Adrenal gland (tissue), 12 donors: ENCODE measurements around the gene CHRM5. TPM values are rescaled to one million over a fixed set of nuclear protein-coding genes. Genes with fewer than 3 reads are reported as not detected.

ENCODE experiments used
- DNase-seq, 7 donors: peaks; one replicate each; pipeline ENCODE4 v3.0.0-alpha.2; 2019 to 2020
- H3K27ac ChIP-seq, 5 donors: fragments of 200-600 bp; sonication (generic) in 4 of 5; 1 replicate in 3 of 5; 2 replicates in 2 of 5; pipeline versions ENCODE4 v1.5.1 to v1.8.0; 2016 to 2020; ENCODE audit warnings: mild to moderate bottlenecking in 1 of 5
- H3K27me3 ChIP-seq: fragments of 200-600 bp; 2 replicates; pipeline ENCODE4 v1.8.0; 2021
- H3K36me3 ChIP-seq, 2 donors: fragments of 200-600 bp; replicated peaks in 1 of 2; 1 replicate in 1 of 2; 2 replicates in 1 of 2; pipeline versions ENCODE4 v1.5.1 to v1.8.0; 2018 to 2022
- H3K4me1 ChIP-seq, 2 donors: fragments of 200-600 bp; replicated peaks in 1 of 2; 1 replicate in 1 of 2; 2 replicates in 1 of 2; pipeline versions ENCODE4 v1.5.1 to v1.8.0; 2018 to 2021
- H3K4me3 ChIP-seq, 4 donors: fragments of 200-600 bp; sonication (generic) in 3 of 4; one replicate each; pipeline ENCODE4 v1.5.1; 2016 to 2018
- H3K9me3 ChIP-seq, 3 donors: fragments of 200-600 bp; sonication (generic) in 1 of 3; replicated peaks in 1 of 3; 1 replicate in 2 of 3; 2 replicates in 1 of 3; pipeline versions ENCODE4 v1.5.1 to v1.8.0; 2016 to 2021
- CTCF ChIP-seq, 6 experiments: fragments of 450-650 bp in 4 of 6; fragments of 200-600 bp in 2 of 6; sonication (generic) in 1 of 6; IDR thresholded peaks; 1 replicate in 5 of 6; 2 replicates in 1 of 6; pipeline versions ENCODE4 v1.5.1 to v1.8.0; 2016 to 2021; ENCODE audit warnings: antibody characterized with exemption in 6 of 6, mild to moderate bottlenecking in 2 of 6, moderate library complexity in 1 of 6
- POLR2A ChIP-seq, 2 donors: fragments of 450-650 bp; IDR thresholded peaks; one replicate each; pipeline ENCODE4 v1.6.1; 2017; ENCODE audit warnings: antibody characterized with exemption in 2 of 2, mild to moderate bottlenecking in 2 of 2, moderate library complexity in 1 of 2
- WGBS, 4 donors: extraction: QIAGEN DNeasy Blood & Tissue Kit in 2 of 4; methylation state at CpG; one replicate each; pipeline versions ENCODE4 v1.1.5 to v1.1.7; 2013 to 2017; 5-methylcytosine and 5-hydroxymethylcytosine counted together
- intact Hi-C, 2 donors: fragments of 100-400 bp; cut with DNase I; formaldehyde crosslinking; loops; one replicate each; pipeline versions ENCODE4 v1.14.1 to v1.15.0; 2022 to 2023
- polyA plus RNA-seq, 3 donors: library from polyadenylated mRNA; stranded (reverse); fragments of 200-250 nt in 2 of 3; fragments of 350-450 nt in 1 of 3; fragmentation: Illumina TruSeq in 1 of 3; extraction: RNeasy Lipid Tissue Mini Kit (QIAGEN cat#74804) in 1 of 3; gene quantifications; one replicate each; pipeline ENCODE4 v1.2.3, GENCODE V29; 2013 to 2014
- total RNA-seq, 9 donors: library from RNA; depleted of rRNA in 4 of 9; stranded (reverse); fragments of >200 nt in 4 of 9; fragments of 120-200 nt in 1 of 9; fragmentation: NEBNext Ultra II Directional in 1 of 9; extraction: Animal tissue kit (Norgen Biotek cat#: 25700) in 1 of 9; gene quantifications; one replicate each; pipeline versions ENCODE4 v1.1.0 to v1.2.4, GENCODE V29; 2013 to 2023
- donor health status: healthy with polysubstance abuse.
- donor health status: Bipolar disorder and iron deficiency.
- donor health status: DM: yes; HTN: yes; CAD: no.
- donor health status: DM: no; HTN: no; CAD: no.
- donor health status: DM: no; HTN: no; CAD: no.
- donor health status: DM: yes; HTN: yes; CAD: no.

The CHRM5 gene
- total and polyA plus RNA-seq, 12 donors, result under 0.01 to 0.15 TPM; not detected in 10

- no peak overlapping the region for H3K27ac ChIP-seq
- WGBS, 4 donors, result 41 to 66% (median 55%) methylated on average over 3 of the region's 3 CpGs
- no peaks in the 10 kb centered on the region for H3K36me3 ChIP-seq
- H3K9me3 ChIP-seq, result no peaks in the 10 kb centered on the region
- DNase-seq, result no peak
- intact Hi-C loops, result loop anchor here (10.0 kb wide), 2 partner anchors 155 to 305 kb away; partner anchors contain the start of genes KATNBL1 (in 1 of the 2) and LPCAT4 (in 1 of the 2)
- H3K4me1 ChIP-seq, result no peaks in the 10 kb centered on the region
- TF ChIP-seq CTCF (IDR thresholded peaks at IDR 0.05) (no peak), POLR2A (IDR thresholded peaks at IDR 0.05) (no peak)
- H3K27me3 ChIP-seq, result no peaks in the 10 kb centered on the region
- no peak overlapping the region for H3K4me3 ChIP-seq
Measured at GRCh38 chr15:34059946-34060345, 91.6 kb downstream of the CHRM5 start.

- no peaks in the 10 kb centered on the region for H3K4me1 ChIP-seq
- no peaks in the 10 kb centered on the region for H3K27me3 ChIP-seq
- 0 to 4% (median 0%) methylated on average over 1 of the region's 1 CpG for WGBS, 4 donors
- intact Hi-C loops, result loop anchor here (10.0 kb wide), 2 partner anchors 150 to 300 kb away; partner anchors contain the start of genes KATNBL1 (in 1 of the 2) and LPCAT4 (in 1 of the 2)
- DNase-seq, result no peak
- H3K27ac ChIP-seq, result no peak overlapping the region
- TF ChIP-seq POLR2A (IDR thresholded peaks at IDR 0.05) (no peak), CTCF (IDR thresholded peaks at IDR 0.05) (no peak)
- no peak overlapping the region for H3K4me3 ChIP-seq
- no peaks in the 10 kb centered on the region for H3K9me3 ChIP-seq
- H3K36me3 ChIP-seq, result no peaks in the 10 kb centered on the region
Measured at GRCh38 chr15:34064438-34064837, 96.1 kb downstream of the CHRM5 start.

- TF ChIP-seq POLR2A (IDR thresholded peaks at IDR 0.05) (no peak), CTCF (IDR thresholded peaks at IDR 0.05) (no peak)
- no peak for DNase-seq
- Histone ChIP-seq H3K4me1 (no peaks in the 10 kb centered on the region), H3K36me3 (no peaks in the 10 kb centered on the region), H3K4me3 (no peak overlapping the region), H3K27ac (no peak overlapping the region), H3K27me3 (no peaks in the 10 kb centered on the region), H3K9me3 (no peaks in the 10 kb centered on the region)
- intact Hi-C loops, result loop anchor here (5.0 to 10.0 kb wide), 3 partner anchors 147 to 300 kb away; partner anchors contain the start of genes KATNBL1 (in 2 of the 2) and LPCAT4 (in 1 of the 2)
- 85 to 93% (median 91%) methylated on average over 3 of the region's 3 CpGs for WGBS, 4 donors
Measured at GRCh38 chr15:34065261-34065660, 97.0 kb downstream of the CHRM5 start.

- DNase-seq, result no peak
- H3K27me3 ChIP-seq, result no peaks in the 10 kb centered on the region
- intact Hi-C loops, result loop anchor here (5.0 to 10.0 kb wide), 3 partner anchors 146 to 299 kb away; partner anchors contain the start of genes KATNBL1 (in 2 of the 2) and LPCAT4 (in 1 of the 2)
Measured at GRCh38 chr15:34065941-34066340, 97.6 kb downstream of the CHRM5 start.

More at GRCh38 chr15:34065941-34066340, 97.6 kb downstream of the CHRM5 start:
- 72 to 86% (median 84%) methylated on average over 8 of the region's 8 CpGs for WGBS, 4 donors
- H3K36me3 ChIP-seq, result no peaks in the 10 kb centered on the region
- no peaks in the 10 kb centered on the region for H3K4me1 ChIP-seq
- no peaks in the 10 kb centered on the region for H3K9me3 ChIP-seq
- no peak overlapping the region for H3K4me3 ChIP-seq
- TF ChIP-seq CTCF (IDR thresholded peaks at IDR 0.05) (no peak), POLR2A (IDR thresholded peaks at IDR 0.05) (no peak)
- H3K27ac ChIP-seq, result no peak overlapping the region
